A673 (cell line): Measurements from ENCODE around the gene PTP4A2. TPM values are rescaled to one million over a fixed set of nuclear protein-coding genes. Genes with fewer than 3 reads are reported as not detected.
A peak's percentile ranks its signal among the peaks of the same experiment; 100 is the strongest.
"Not testable (repeated sequence)": the region's sequence is repeated elsewhere in the genome, so short reads cannot be mapped to it uniquely, and the experiment has no call there.

Experiments
- BruUV-seq: library from RNA; stranded (reverse); fragments of 400-500 nt; replicated peaks from 2 replicates; lab custom pipeline; 2021; lab: Mats Ljungman, UMichigan
- CTCF ChIA-PET: fragments of 300-600 bp; sonication (Branson Sonifier 250); formaldehyde crosslinking; loops from one replicate; lab custom pipeline; 2022; ENCODE audit warnings: antibody characterized with exemption; lab: Charles Lee
- POLR2A ChIA-PET: fragments of 300-600 bp; sonication (Branson Sonifier 250); formaldehyde crosslinking; loops from one replicate; lab custom pipeline; 2022; ENCODE audit warnings: antibody characterized with exemption; ENCODE audit not compliant: low non-redundant PET; lab: Charles Lee
- DNase-seq: peaks from one replicate; pipeline ENCODE4 v3.0.0-alpha.2; 2015; ENCODE audit warnings: low spot score
- H3K27ac ChIP-seq: fragments of 200-600 bp; sonication (generic); 2 replicates; pipeline ENCODE4 v1.5.1; 2016; ENCODE audit warnings: mixed run types, low read depth, mild to moderate bottlenecking, mixed read lengths, antibody characterized with exemption, low read length; ENCODE audit not compliant: poor library complexity, severe bottlenecking
- H3K27me3 ChIP-seq: fragments of 200-600 bp; sonication (generic); replicated peaks from 2 replicates; pipeline ENCODE4 v1.6.1; 2017; ENCODE audit warnings: mixed run types, low read depth, mild to moderate bottlenecking, mixed read lengths, antibody characterized with exemption, low read length; ENCODE audit not compliant: insufficient read depth, poor library complexity
- H3K36me3 ChIP-seq: fragments of 200-600 bp; sonication (generic); 2 replicates; pipeline ENCODE4 v1.6.1; 2016; ENCODE audit warnings: mixed run types, mild to moderate bottlenecking, mixed read lengths, antibody characterized with exemption, low read length; ENCODE audit not compliant: insufficient read depth, poor library complexity, severe bottlenecking
- H3K4me1 ChIP-seq: fragments of 200-600 bp; sonication (generic); 2 replicates; pipeline ENCODE4 v1.6.1; 2017; ENCODE audit warnings: mixed run types, mild to moderate bottlenecking, mixed read lengths, antibody characterized with exemption, low read length; ENCODE audit not compliant: insufficient read depth, poor library complexity, severe bottlenecking
- H3K4me3 ChIP-seq: fragments of 200-600 bp; sonication (generic); 2 replicates; pipeline ENCODE4 v1.5.1; 2016; ENCODE audit warnings: low read depth, mixed run types, mild to moderate bottlenecking, mixed read lengths, low read length; ENCODE audit not compliant: poor library complexity, severe bottlenecking
- H3K9me3 ChIP-seq: fragments of 200-600 bp; sonication (generic); 2 replicates; pipeline ENCODE4 v1.6.1; 2016; ENCODE audit warnings: mixed run types, low read depth, mild to moderate bottlenecking, mixed read lengths, antibody characterized with exemption, low read length; ENCODE audit not compliant: poor library complexity, severe bottlenecking
- EZH2 ChIP-seq: fragments of 200-600 bp; sonication (generic); IDR thresholded peaks from 2 replicates; pipeline ENCODE4 v1.6.1; 2017; ENCODE audit warnings: borderline replicate concordance, low read depth, mild to moderate bottlenecking, mixed read lengths, antibody characterized with exemption, low read length; ENCODE audit not compliant: poor library complexity, severe bottlenecking
- intact Hi-C: fragments of 100-400 bp; cut with micrococcal nuclease; formaldehyde crosslinking; loops from one replicate; pipeline ENCODE4 v1.10.0; 2022; ENCODE audit not compliant: unreplicated experiment
- total RNA-seq: library from RNA; stranded (reverse); gene quantifications from 2 replicates; pipeline ENCODE4 v1.2.3, GENCODE V29; 2021
- TF ChIP-seq, protein P1 (sequence below): fragments of 300-800, 200-600 bp; sonication (generic); conservative IDR thresholded peaks from 2 replicates; pipeline ENCODE4 v1.5.1; 2017; ENCODE audit warnings: low read depth, mild to moderate bottlenecking, antibody characterized with exemption, low read length, moderate library complexity, mixed read lengths

Gene PTP4A2
- total RNA-seq, 1 experiment from 2014 or later = 283 TPM

DNA sequence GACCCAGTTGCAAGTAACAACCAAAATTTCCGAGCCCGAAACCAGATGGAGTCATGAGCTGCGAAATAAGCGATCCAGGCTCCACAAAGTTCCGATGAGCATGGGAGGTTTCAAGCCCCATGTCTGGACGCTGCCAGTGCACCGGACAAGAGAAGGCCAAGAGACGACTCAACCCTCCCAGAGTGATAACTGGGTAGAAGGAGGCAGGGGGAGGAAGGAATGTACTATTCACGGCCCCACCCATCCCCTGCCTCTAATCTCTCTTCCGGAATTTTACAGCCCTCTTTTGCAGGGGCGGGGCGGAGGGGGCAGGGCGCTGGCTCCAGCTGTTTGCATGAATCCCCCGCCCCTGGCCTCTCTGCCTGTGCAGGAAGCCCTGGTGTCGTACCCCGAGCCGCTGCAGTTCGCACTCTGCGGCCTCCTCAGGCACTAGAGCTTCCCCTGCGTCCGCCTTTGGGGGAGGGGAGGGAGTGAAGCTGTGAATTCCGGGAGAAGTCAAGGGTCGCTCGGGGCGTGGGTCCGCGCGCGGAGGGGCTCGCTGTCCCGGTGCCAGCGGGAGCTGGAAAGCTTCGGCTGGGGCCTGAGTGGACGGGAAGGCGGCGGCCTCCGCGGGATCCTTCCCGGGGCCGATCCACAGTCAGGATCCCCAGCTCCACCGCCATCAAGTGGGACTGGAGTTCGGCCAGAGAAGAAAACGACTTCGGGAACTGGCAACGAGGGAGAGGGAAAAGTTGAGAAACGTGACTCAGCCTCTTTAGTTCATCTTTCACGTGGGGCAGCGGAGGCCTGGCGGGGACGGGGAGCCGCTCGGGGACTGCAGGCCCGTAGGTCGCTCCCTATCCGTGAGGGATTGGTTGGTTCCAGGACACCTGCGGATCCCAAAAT is 6.3 kb upstream of the PTP4A2 start:
- Histone ChIP-seq H3K27me3 (no peaks in the 10 kb centered on the region), H3K27ac (peak overlapping the region; percentile 95), H3K36me3 (no peaks in the 10 kb centered on the region), H3K4me3 (peak overlapping the region; percentile 37), H3K9me3 (no peaks in the 10 kb centered on the region), H3K4me1 (peaks cover 46% of the 10 kb centered on the region)
- POLR2A ChIA-PET = interaction anchor here (0.6 kb wide), 1 partner anchor 79 kb away, joined by 3 read pairs; no protein-coding TSS in a partner anchor
- no peak for TF ChIP-seq EZH2
- TF ChIP-seq, protein P1, sequence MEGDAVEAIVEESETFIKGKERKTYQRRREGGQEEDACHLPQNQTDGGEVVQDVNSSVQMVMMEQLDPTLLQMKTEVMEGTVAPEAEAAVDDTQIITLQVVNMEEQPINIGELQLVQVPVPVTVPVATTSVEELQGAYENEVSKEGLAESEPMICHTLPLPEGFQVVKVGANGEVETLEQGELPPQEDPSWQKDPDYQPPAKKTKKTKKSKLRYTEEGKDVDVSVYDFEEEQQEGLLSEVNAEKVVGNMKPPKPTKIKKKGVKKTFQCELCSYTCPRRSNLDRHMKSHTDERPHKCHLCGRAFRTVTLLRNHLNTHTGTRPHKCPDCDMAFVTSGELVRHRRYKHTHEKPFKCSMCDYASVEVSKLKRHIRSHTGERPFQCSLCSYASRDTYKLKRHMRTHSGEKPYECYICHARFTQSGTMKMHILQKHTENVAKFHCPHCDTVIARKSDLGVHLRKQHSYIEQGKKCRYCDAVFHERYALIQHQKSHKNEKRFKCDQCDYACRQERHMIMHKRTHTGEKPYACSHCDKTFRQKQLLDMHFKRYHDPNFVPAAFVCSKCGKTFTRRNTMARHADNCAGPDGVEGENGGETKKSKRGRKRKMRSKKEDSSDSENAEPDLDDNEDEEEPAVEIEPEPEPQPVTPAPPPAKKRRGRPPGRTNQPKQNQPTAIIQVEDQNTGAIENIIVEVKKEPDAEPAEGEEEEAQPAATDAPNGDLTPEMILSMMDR = no peak
- peak; percentile 96 for DNase-seq
- intact Hi-C loops = no loop called here
- CTCF ChIA-PET = interaction anchor here (1.4 kb wide), 1 partner anchor 20 kb away, joined by 6 read pairs; no protein-coding TSS in a partner anchor
- BruUV-seq = no TSS peak

DNA sequence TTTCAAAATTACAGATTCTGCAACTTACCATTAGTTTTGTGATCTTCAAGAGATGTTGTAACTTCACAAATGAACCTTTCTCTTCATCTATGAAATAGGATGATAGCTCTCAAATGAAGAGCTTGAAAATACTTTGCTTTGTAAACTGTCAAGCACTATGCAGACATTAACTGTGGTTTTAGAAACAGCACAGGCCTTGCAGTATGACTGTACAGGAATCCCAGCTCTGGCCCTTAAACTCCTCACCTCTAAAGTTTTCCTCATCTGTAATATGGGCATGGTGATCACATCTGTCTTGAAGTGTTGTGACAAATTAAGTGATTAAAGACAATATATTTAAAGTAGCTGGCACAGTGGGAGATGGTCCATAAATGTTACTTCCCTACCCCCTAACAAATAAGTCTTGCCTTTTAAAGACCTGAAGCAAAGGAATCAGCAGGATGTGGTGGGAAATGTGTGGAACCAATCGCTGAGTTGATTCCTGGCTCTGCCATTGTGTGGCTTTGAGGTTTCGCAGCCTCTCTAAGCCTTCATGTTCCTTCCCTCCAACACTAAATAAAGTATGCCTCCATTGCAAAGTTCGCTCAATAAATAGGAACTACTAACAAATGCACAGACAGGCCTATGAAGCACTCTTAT is 5.5 kb upstream of the PTP4A2 start:
- Histone ChIP-seq H3K36me3 (no peaks in the 10 kb centered on the region), H3K9me3 (no peaks in the 10 kb centered on the region), H3K27ac (peak overlapping the region; percentile 95), H3K4me1 (peaks cover 52% of the 10 kb centered on the region), H3K4me3 (peak overlapping the region; percentile 37), H3K27me3 (no peaks in the 10 kb centered on the region)
- ChIA-PET POLR2A (interaction anchor here (0.6 to 0.7 kb wide), 3 partner anchors 80 to 593 kb away, joined by 3 to 4 read pairs (median 4); no protein-coding TSS in a partner anchor), CTCF (interaction anchor here (1.4 kb wide), 1 partner anchor 20 kb away, joined by 6 read pairs; no protein-coding TSS in a partner anchor)
- DNase-seq = peak; percentile 58
- BruUV-seq = TSS peak; percentile 51
- intact Hi-C loops = no loop called here
- TF ChIP-seq, protein P1 = no peak
- TF ChIP-seq EZH2 = no peak

DNA sequence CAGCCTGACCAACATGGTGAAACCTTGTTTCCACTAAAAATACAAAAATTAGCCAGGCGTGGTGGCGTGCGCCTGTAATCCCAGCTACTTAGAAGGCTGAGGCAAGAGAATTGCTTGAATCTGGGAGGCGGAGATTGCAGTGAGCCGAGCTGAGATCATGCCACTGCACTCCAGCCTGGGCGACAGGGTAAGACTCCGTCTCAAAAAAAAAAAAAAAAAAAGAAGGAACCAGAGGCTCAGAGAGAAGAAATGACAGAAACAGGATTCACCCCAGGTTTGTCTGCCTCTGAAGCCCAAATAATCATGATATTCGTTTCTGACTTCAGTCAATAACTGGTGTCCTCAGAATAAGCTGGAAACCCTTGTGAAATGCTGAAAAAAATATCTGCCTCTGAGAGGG is 3.9 kb upstream of the PTP4A2 start:
- Histone ChIP-seq H3K27ac (peak overlapping the region; percentile 44), H3K4me1 (peaks cover 55% of the 10 kb centered on the region)
- DNase-seq, H3K4me3 ChIP-seq, intact Hi-C loops, H3K9me3 ChIP-seq, H3K36me3 ChIP-seq, POLR2A ChIA-PET, H3K27me3 ChIP-seq, BruUV-seq, CTCF ChIA-PET: not testable (repeated sequence)
